Heart left ventricle (tissue), 16 donors: ENCODE data around the gene PRELID2. TPM values are rescaled to one million over a fixed set of nuclear protein-coding genes. Genes with fewer than 3 reads are reported as not detected.
"Not testable (repeated sequence)": the region's sequence is repeated elsewhere in the genome, so short reads cannot be mapped to it uniquely, and the experiment has no call there.

Source experiments
- ATAC-seq, 4 donors: fragments of 200-7000 bp; cut with Tn5 transposase; one replicate each; pipeline ENCODE4 v1.9.1; 2020 to 2022; ENCODE audit warnings: moderate library complexity in 4 of 4, mild to moderate bottlenecking in 3 of 4, moderate number of reproducible peaks in 1 of 4
- DNase-seq, 5 donors: peaks; one replicate each; pipeline ENCODE4 v3.0.0-alpha.2; 2020
- H3K27ac ChIP-seq, 12 donors: fragments of 200-600 bp; sonication (generic) in 4 of 12; one replicate each; pipeline versions ENCODE4 v1.5.0 to v1.8.0; 2016 to 2022; ENCODE audit warnings: mild to moderate bottlenecking in 2 of 12
- H3K27me3 ChIP-seq, 9 donors: fragments of 200-600 bp; sonication (generic) in 2 of 9; one replicate each; pipeline versions ENCODE4 v1.5.1 to v1.8.0; 2016 to 2022; ENCODE audit warnings: mild to moderate bottlenecking in 3 of 9
- H3K36me3 ChIP-seq, 9 donors: fragments of 200-600 bp; sonication (generic) in 2 of 9; one replicate each; pipeline versions ENCODE4 v1.5.0 to v1.8.0; 2018 to 2022; ENCODE audit warnings: mild to moderate bottlenecking in 2 of 9
- H3K4me1 ChIP-seq, 12 donors: fragments of 200-600 bp; sonication (generic) in 4 of 12; one replicate each; pipeline versions ENCODE4 v1.5.0 to v1.8.0; 2016 to 2022; ENCODE audit warnings: mild to moderate bottlenecking in 3 of 12
- H3K4me3 ChIP-seq, 12 donors: fragments of 200-600 bp; sonication (generic) in 4 of 12; one replicate each; pipeline versions ENCODE4 v1.5.0 to v1.8.0; 2017 to 2022; ENCODE audit warnings: mild to moderate bottlenecking in 9 of 12, moderate library complexity in 4 of 12
- H3K9me3 ChIP-seq, 12 donors: fragments of 200-600 bp; sonication (generic) in 4 of 12; one replicate each; pipeline versions ENCODE4 v1.5.0 to v1.8.0; 2016 to 2022; ENCODE audit warnings: mild to moderate bottlenecking in 1 of 12
- CTCF ChIP-seq, 12 donors: fragments of 200-600 bp; sonication (generic) in 4 of 12; IDR thresholded peaks; one replicate each; pipeline versions ENCODE4 v1.5.0 to v1.8.0; 2018 to 2022; ENCODE audit warnings: antibody characterized with exemption in 12 of 12, mild to moderate bottlenecking in 5 of 12
- POLR2A ChIP-seq, 2 donors: fragments of 450-650 bp; IDR thresholded peaks; one replicate each; pipeline ENCODE4 v1.6.1; 2017; ENCODE audit warnings: antibody characterized with exemption in 2 of 2, mild to moderate bottlenecking in 2 of 2, moderate library complexity in 2 of 2
- WGBS, 4 donors: extraction: QIAGEN DNeasy Blood & Tissue Kit in 2 of 4; methylation state at CpG; one replicate each; pipeline versions ENCODE4 v1.1.5 to v1.1.7; 2013 to 2018; 5-methylcytosine and 5-hydroxymethylcytosine counted together
- intact Hi-C, 10 donors: fragments of 100-400 bp; cut with DNase I; formaldehyde crosslinking; loops; one replicate each; pipeline versions ENCODE4 v1.11.1 to v1.14.2; 2022
- polyA plus RNA-seq, 2 donors: library from polyadenylated mRNA; stranded (reverse); fragments of 200-250 nt; gene quantifications; one replicate each; pipeline ENCODE4 v1.2.3, GENCODE V29; 2013
- total RNA-seq, 9 donors: library from RNA; depleted of rRNA in 2 of 9; stranded (reverse); fragments of >200 nt in 2 of 9; fragmentation: NEBNext Ultra II Directional in 3 of 9; extraction: Animal tissue kit (Norgen Biotek cat#: 25700) in 3 of 9; gene quantifications; one replicate each; pipeline versions ENCODE4 v1.1.0 to v1.2.4, GENCODE V29; 2016 to 2023
- donor health status: ischemic (EF 13 %, LVEDD 7.1; RV severe dilation, severe dysfunction).
- donor health status: healthy with polysubstance abuse.
- donor health status: DM: no; HTN: yes; CAD: no.
- donor health status: DM: no; HTN: no; CAD: no.
- donor health status: ischemic (EF 25% LVEDD 6.9; RV normal size, moderate dysfunction).
- donor health status: ischemic (EF 25% LVEDD 5.7; RV mildly dilated, moderate dysfunction).
- donor health status: healthy.
- donor health status: DM: yes; HTN: yes; CAD: no.
- donor health status: ischemic (EF 35%, LVEDD 5.7; RV mildly dilated, moderate dysfunction).
- donor health status: nonischemic (EF 11% LVEDD 7.7; RV severe dilation, severe dysfunction).
- donor health status: DM: yes; HTN: yes; CAD: no.
- donor health status: PGD.
- donor health status: ischemic (EF 29% LVEDD 5.4; RV normal size, mild dysfunction).
- donor health status: nonischemic (EF 23%, LVEDD 6.1; RV moderate dilation, normal function).

Gene PRELID2
- total and polyA plus RNA-seq, 11 donors = 1.2 to 26.7 (median 9.1) TPM

GRCh38 chr5:145803112-145804004 lies 31.8 kb downstream of the PRELID2 start:
- ATAC-seq (no peak), DNase-seq (no peak)
- Histone ChIP-seq H3K4me3 (no peak overlapping the region), H3K9me3 (peaks cover 0 to 1% (median 0%) of the 10 kb centered on the region in 12 donors), H3K27me3 (no peaks in the 10 kb centered on the region), H3K27ac (no peak overlapping the region), H3K36me3 (peaks cover 0 to 7% (median 0%) of the 10 kb centered on the region in 9 donors), H3K4me1 (no peaks in the 10 kb centered on the region)
- WGBS, 4 donors = 92 to 97% (median 95%) methylated on average over 9 of the region's 9 CpGs
- intact Hi-C loops = no loop called here
- TF ChIP-seq CTCF (IDR thresholded peaks at IDR 0.05) = no peak
- TF ChIP-seq POLR2A (IDR thresholded peaks at IDR 0.05) = no peak

GRCh38 chr5:145801195-145801594 lies 33.9 kb downstream of the PRELID2 start:
- DNase-seq (no peak), ATAC-seq (no peak)
- Histone ChIP-seq H3K36me3 (peaks cover 0 to 7% (median 0%) of the 10 kb centered on the region in 9 donors), H3K9me3 (peaks cover 0 to 5% (median 0%) of the 10 kb centered on the region in 12 donors), H3K4me1 (peaks cover 0 to 5% (median 0%) of the 10 kb centered on the region in 12 donors), H3K27ac (no peak overlapping the region), H3K27me3 (no peaks in the 10 kb centered on the region), H3K4me3 (no peak overlapping the region)
- intact Hi-C loops = no loop called here
- 94 to 97% (median 95%) methylated on average over 4 of the region's 4 CpGs for WGBS, 4 donors
- no peak for TF ChIP-seq CTCF (IDR thresholded peaks at IDR 0.05)

- ATAC-seq = no peak
- intact Hi-C loops = no loop called here
- TF ChIP-seq POLR2A (IDR thresholded peaks at IDR 0.05) (no peak), CTCF (IDR thresholded peaks at IDR 0.05) (no peak)
Observed at GRCh38 chr5:145800181-145800580, 35.0 kb downstream of the PRELID2 start.

GRCh38 chr5:145798503-145798902 lies 36.6 kb downstream of the PRELID2 start:
- H3K4me3 ChIP-seq, H3K9me3 ChIP-seq, ATAC-seq, H3K27me3 ChIP-seq, DNase-seq, intact Hi-C loops, H3K27ac ChIP-seq, H3K4me1 ChIP-seq: not testable (repeated sequence)
- H3K36me3 ChIP-seq = peaks cover 0 to 12% (median 0%) of the 10 kb centered on the region in 9 donors

More at GRCh38 chr5:145800181-145800580, 35.0 kb downstream of the PRELID2 start:
- Histone ChIP-seq H3K4me3 (no peak overlapping the region), H3K9me3 (peaks cover 0 to 5% (median 0%) of the 10 kb centered on the region in 12 donors), H3K4me1 (peaks cover 0 to 5% (median 0%) of the 10 kb centered on the region in 12 donors), H3K36me3 (peaks cover 0 to 10% (median 0%) of the 10 kb centered on the region in 9 donors), H3K27me3 (no peaks in the 10 kb centered on the region), H3K27ac (no peak overlapping the region)
- no peak for DNase-seq
- 49 to 73% (median 61%) methylated on average over 2 of the region's 2 CpGs for WGBS, 4 donors
